HepG2 (cell line): ENCODE data around the gene ITGAX. TPM values are rescaled to one million over a fixed set of nuclear protein-coding genes. Genes with fewer than 3 reads are reported as not detected.

Experiments used
- ATAC-seq: fragments of 200-7000 bp; cut with Tn5 transposase; 3 replicates; pipeline ENCODE4 v1.9.1; 2020; ENCODE audit warnings: mild to moderate bottlenecking, moderate library complexity
- BruUV-seq: library from RNA; stranded (reverse); fragments of 400-500 nt; replicated peaks from 2 replicates; lab custom pipeline; 2021; lab: Mats Ljungman, UMichigan
- CTCF ChIA-PET: fragments of 300-600 bp; formaldehyde crosslinking; extraction: SDS; loops from one replicate; lab custom pipeline; 2021; ENCODE audit warnings: low total read pairs, inconsistent platforms, low intra/inter-chr PET ratio; lab: Yijun Ruan, JAX
- POLR2A ChIA-PET: fragments of 350-600 bp; sonication (Branson Sonifier 250); formaldehyde crosslinking; loops from one replicate; lab custom pipeline; 2020; ENCODE audit warnings: antibody characterized with exemption, inconsistent platforms; lab: Yijun Ruan, JAX
- DNase-seq: peaks from one replicate; pipeline ENCODE4 v3.0.0-alpha.2; 2015; ENCODE audit warnings: low spot score
- FAIRE-seq: peaks from 3 replicates; lab custom pipeline; 2011; peaks lifted over from hg19 to GRCh38; lab: Jason Lieb, UNC
- H2AFZ ChIP-seq: one replicate; pipeline ENCODE4 v1.6.1; 2011; ENCODE audit warnings: low read length, inconsistent platforms
- H3K27ac ChIP-seq: fragments of 300-600 bp; 3 replicates; pipeline ENCODE4 v1.8.0; 2011; ENCODE audit warnings: mixed run types, mild to moderate bottlenecking, mixed read lengths, low read length, inconsistent platforms; ENCODE audit not compliant: insufficient read depth; ENCODE audit errors: extremely low read length
- H3K27me3 ChIP-seq, 2 experiments: fragments of 200-600 bp in 1 of 2; 2 replicates in 1 of 2; 3 replicates in 1 of 2; pipeline versions ENCODE4 v1.6.0 to v1.8.0; 2011; ENCODE audit warnings: low read length in 2 of 2, mild to moderate bottlenecking in 2 of 2, moderate library complexity in 2 of 2, inconsistent platforms in 1 of 2; ENCODE audit not compliant: insufficient read depth in 2 of 2, control insufficient read depth in 1 of 2
- H3K36me3 ChIP-seq, 2 experiments: fragments of 200-600 bp in 1 of 2; replicated peaks in 1 of 2; 2 replicates in 1 of 2; 3 replicates in 1 of 2; pipeline versions ENCODE4 v1.5.1 to v1.8.0; 2011; ENCODE audit warnings: low read length in 2 of 2, inconsistent platforms in 1 of 2; ENCODE audit not compliant: insufficient read depth in 2 of 2, control insufficient read depth in 1 of 2
- H3K4me1 ChIP-seq: 2 replicates; pipeline ENCODE4 v1.5.1; 2012; ENCODE audit warnings: low read length, inconsistent platforms; ENCODE audit not compliant: insufficient read depth
- H3K4me2 ChIP-seq: 2 replicates; pipeline ENCODE4 v1.6.0; 2011; ENCODE audit warnings: low read depth, low read length, inconsistent platforms
- H3K4me3 ChIP-seq, 3 experiments: fragments of 200-600 bp in 1 of 3; sonication (generic), shearing (Covaris generic) in 1 of 3; replicated peaks in 1 of 3; 2 replicates each; pipeline ENCODE4 v1.5.1; 2011 to 2016; ENCODE audit warnings: low read length in 3 of 3, inconsistent platforms in 2 of 3, low read depth in 2 of 3, mild to moderate bottlenecking in 2 of 3, control low read depth in 1 of 3, mixed read lengths in 1 of 3; ENCODE audit not compliant: insufficient read depth in 1 of 3
- H3K79me2 ChIP-seq: one replicate; pipeline ENCODE4 v1.6.1; 2011; ENCODE audit warnings: low read length, inconsistent platforms; ENCODE audit not compliant: insufficient read depth
- H3K9ac ChIP-seq: 2 replicates; pipeline ENCODE4 v1.6.0; 2011; ENCODE audit warnings: mild to moderate bottlenecking, low read depth, low read length, inconsistent platforms; ENCODE audit not compliant: insufficient read depth
- H3K9me3 ChIP-seq: 2 replicates; pipeline ENCODE4 v1.5.1; 2012; ENCODE audit warnings: mild to moderate bottlenecking, low read length
- H4K20me1 ChIP-seq: 2 replicates; pipeline ENCODE4 v1.6.0; 2011; ENCODE audit warnings: inconsistent platforms, mild to moderate bottlenecking, low read length, moderate library complexity; ENCODE audit not compliant: insufficient read depth
- CHD4 ChIP-seq: fragments of 200-600 bp; sonication (generic); IDR thresholded peaks from 2 replicates; pipeline ENCODE4 v1.7.0; 2017; ENCODE audit warnings: mild to moderate bottlenecking, low read length, borderline replicate concordance
- CREM ChIP-seq, 2 experiments: sonication (generic) in 1 of 2; formaldehyde crosslinking in 1 of 2; IDR thresholded peaks; 2 replicates each; pipeline versions ENCODE4 v1.4.0 to v1.6.1; 2016 to 2020; ENCODE audit warnings: antibody characterized with exemption in 1 of 2, mild to moderate bottlenecking in 1 of 2, missing genetic modification reagents in 1 of 2
- NPAS2 ChIP-seq: sonication (generic); formaldehyde crosslinking; IDR thresholded peaks from 2 replicates; pipeline ENCODE4 v1.8.0; 2022; ENCODE audit warnings: mild to moderate bottlenecking, missing genetic modification reagents, borderline replicate concordance
- NRL ChIP-seq: sonication (generic); formaldehyde crosslinking; IDR thresholded peaks from 2 replicates; pipeline ENCODE4 v1.5.0; 2020; ENCODE audit warnings: missing genetic modification reagents, mild to moderate bottlenecking, moderate library complexity, borderline replicate concordance
- POLR2AphosphoS5 ChIP-seq: IDR thresholded peaks from 2 replicates; pipeline ENCODE4 v1.6.1; 2012; ENCODE audit warnings: low read depth, low read length
- SMC3 ChIP-seq: IDR thresholded peaks from 2 replicates; pipeline ENCODE4 v1.6.1; 2011; ENCODE audit warnings: low read length, improper control_type of control experiment
- TBX2 ChIP-seq: sonication (generic); formaldehyde crosslinking; IDR thresholded peaks from 2 replicates; pipeline ENCODE4 v1.5.0; 2020; ENCODE audit warnings: missing genetic modification reagents, mild to moderate bottlenecking, borderline replicate concordance
- ZNF138 ChIP-seq: sonication (generic); formaldehyde crosslinking; IDR thresholded peaks from 2 replicates; pipeline ENCODE4 v1.5.0; 2020; ENCODE audit warnings: mild to moderate bottlenecking, low read depth, missing genetic modification reagents
- ZNF44 ChIP-seq: sonication (generic); formaldehyde crosslinking; IDR thresholded peaks from 2 replicates; pipeline ENCODE4 v1.5.1; 2020; ENCODE audit warnings: mild to moderate bottlenecking, missing genetic modification reagents
- ZNF615 ChIP-seq: sonication (generic); formaldehyde crosslinking; IDR thresholded peaks from 2 replicates; pipeline ENCODE4 v1.5.0; 2020; ENCODE audit warnings: mild to moderate bottlenecking, missing genetic modification reagents, borderline replicate concordance
- ZNF788 ChIP-seq: sonication (generic); formaldehyde crosslinking; IDR thresholded peaks from 2 replicates; pipeline ENCODE4 v1.5.0; 2020; ENCODE audit warnings: mild to moderate bottlenecking, missing genetic modification reagents, borderline replicate concordance
- WGBS: methylation state at CpG from one replicate; pipeline ENCODE4 v1.1.6; 2017; ENCODE audit warnings: low lambda C conversion rate; 5-methylcytosine and 5-hydroxymethylcytosine counted together
- in situ Hi-C: cut with HindIII; loops from 2 replicates; pipeline ENCODE4 v1.10.0; 2017; ENCODE audit warnings: low pct_unique_long_range_greater_than_20kb; ENCODE audit not compliant: extremely low pct_ligation_motif_present
- intact Hi-C: fragments of 100-400 bp; cut with micrococcal nuclease; formaldehyde crosslinking; loops from one replicate; pipeline ENCODE4 v1.10.0; 2022; ENCODE audit not compliant: unreplicated experiment
- polyA plus RNA-seq, 8 experiments: library from polyadenylated mRNA; depleted of rRNA in 3 of 8; stranded (reverse) in 7 of 8; unstranded in 1 of 8; fragments of >200 nt; fragmentation: Illumina TruSeq in 4 of 8; extraction: Trizol in 4 of 8; gene quantifications; 2 replicates each; pipeline versions ENCODE4 v1.2.1 to v1.2.3, GENCODE V29; 2011 to 2016; ENCODE audit warnings: low read depth in 4 of 8, missing spikeins in 1 of 8, mixed read lengths in 1 of 8; ENCODE audit not compliant: insufficient read depth in 1 of 8
- total RNA-seq, 5 experiments: library from RNA; depleted of rRNA; stranded (reverse); fragments of >200 nt; fragmentation: Illumina TruSeq; extraction: Trizol; gene quantifications; 2 replicates each; pipeline ENCODE4 v1.2.3, GENCODE V29; 2016; ENCODE audit warnings: low read depth in 1 of 5
- TF ChIP-seq, protein P1 (sequence below): conservative IDR thresholded peaks from 2 replicates; pipeline ENCODE4 v1.6.1; 2018; ENCODE audit warnings: missing genetic modification reagents
- TF ChIP-seq, protein P2 (sequence below): sonication (generic); formaldehyde crosslinking; IDR thresholded peaks from 2 replicates; pipeline ENCODE4 v1.5.0; 2020; ENCODE audit warnings: missing genetic modification reagents

Gene ITGAX
- total and polyA plus RNA-seq, 2 of the 13 experiments (the other 11 are each of a cell fraction or from before 2014, with no cell fraction given): 0.32 TPM; not detected in 1

DNA sequence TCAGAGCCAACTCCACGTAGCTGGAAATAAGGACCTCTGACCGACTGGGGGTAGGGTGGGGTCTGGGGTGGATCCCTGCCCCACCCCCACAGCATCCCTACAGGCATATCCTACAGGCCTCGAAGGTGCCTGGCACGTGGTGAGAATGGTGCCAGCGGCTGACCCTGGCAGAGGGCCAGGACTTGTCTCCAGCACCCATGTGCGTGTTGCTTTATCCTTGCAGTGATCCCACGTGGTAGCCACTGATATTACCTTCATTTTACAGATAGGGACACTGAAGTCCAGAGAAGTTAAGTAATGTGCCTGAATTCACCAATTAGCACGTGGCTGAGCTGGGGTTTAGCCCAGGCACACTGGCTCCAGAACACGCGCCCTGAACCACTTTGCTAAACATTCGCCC, 46.5 kb downstream of the ITGAX start (continued):
- TF ChIP-seq, protein P1, sequence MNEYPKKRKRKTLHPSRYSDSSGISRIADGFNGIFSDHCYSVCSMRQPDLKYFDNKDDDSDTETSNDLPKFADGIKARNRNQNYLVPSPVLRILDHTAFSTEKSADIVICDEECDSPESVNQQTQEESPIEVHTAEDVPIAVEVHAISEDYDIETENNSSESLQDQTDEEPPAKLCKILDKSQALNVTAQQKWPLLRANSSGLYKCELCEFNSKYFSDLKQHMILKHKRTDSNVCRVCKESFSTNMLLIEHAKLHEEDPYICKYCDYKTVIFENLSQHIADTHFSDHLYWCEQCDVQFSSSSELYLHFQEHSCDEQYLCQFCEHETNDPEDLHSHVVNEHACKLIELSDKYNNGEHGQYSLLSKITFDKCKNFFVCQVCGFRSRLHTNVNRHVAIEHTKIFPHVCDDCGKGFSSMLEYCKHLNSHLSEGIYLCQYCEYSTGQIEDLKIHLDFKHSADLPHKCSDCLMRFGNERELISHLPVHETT (CRISPR knock-in tag): no peak

GRCh38 chr16:31402687-31403086, 47.7 kb downstream of the ITGAX start:
- no peaks in the 10 kb centered on the region for H3K79me2 ChIP-seq
- POLR2A ChIA-PET: no interaction called here
- 0 out of 2 replicates have a peak, but pooled peaks cover 8% of the 10 kb centered on the region for H3K4me1 ChIP-seq
- no peak overlapping the region for H2AFZ ChIP-seq
- ATAC-seq: no peak
- no peak overlapping the region for H3K9ac ChIP-seq
- in situ Hi-C loops (no loop called here), intact Hi-C loops (no loop called here)
- no TSS peak for BruUV-seq
- 53% methylated on average over 1 of the region's 1 CpG for WGBS
- no peaks in the 10 kb centered on the region for H3K36me3 ChIP-seq
- no peak overlapping the region for H3K4me3 ChIP-seq
- no peak overlapping the region for H3K4me2 ChIP-seq
- peaks cover 2 to 5% of the 10 kb centered on the region in 2 experiments; a peak in 2 of 5 replicates for H3K27me3 ChIP-seq
- no peak for TF ChIP-seq ZNF44
- no peak for TF ChIP-seq ZNF138
- TF ChIP-seq TBX2 (CRISPR knock-in tag): no peak
- no peak for TF ChIP-seq NRL (CRISPR knock-in tag)
- TF ChIP-seq CHD4: no peak
- TF ChIP-seq, protein P2, sequence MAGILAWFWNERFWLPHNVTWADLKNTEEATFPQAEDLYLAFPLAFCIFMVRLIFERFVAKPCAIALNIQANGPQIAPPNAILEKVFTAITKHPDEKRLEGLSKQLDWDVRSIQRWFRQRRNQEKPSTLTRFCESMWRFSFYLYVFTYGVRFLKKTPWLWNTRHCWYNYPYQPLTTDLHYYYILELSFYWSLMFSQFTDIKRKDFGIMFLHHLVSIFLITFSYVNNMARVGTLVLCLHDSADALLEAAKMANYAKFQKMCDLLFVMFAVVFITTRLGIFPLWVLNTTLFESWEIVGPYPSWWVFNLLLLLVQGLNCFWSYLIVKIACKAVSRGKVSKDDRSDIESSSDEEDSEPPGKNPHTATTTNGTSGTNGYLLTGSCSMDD (CRISPR knock-in tag): no peak
- no peak for TF ChIP-seq ZNF788 (CRISPR knock-in tag)
- no peak for TF ChIP-seq CREM (IDR thresholded peaks at IDR 0.05)
- no peak for TF ChIP-seq CREM (CRISPR knock-in tag; IDR thresholded peaks at IDR 0.05)
- TF ChIP-seq NPAS2 (CRISPR knock-in tag): no peak
- TF ChIP-seq POLR2AphosphoS5: no peak
- TF ChIP-seq SMC3: no peak
- TF ChIP-seq ZNF615 (CRISPR knock-in tag): no peak
- TF ChIP-seq, all 625 proteins: peak for 0
- CTCF ChIA-PET: no interaction called here
- Histone ChIP-seq H4K20me1 (no peaks in the 10 kb centered on the region), H3K27ac (no peak overlapping the region), H3K9me3 (no peaks in the 10 kb centered on the region)
- FAIRE-seq (no peak), DNase-seq (no peak)
